ENCODE results near the gene HSP90B1.

HSP90B1 gene

GRCh38 chr12:103930787-103931735 lies 851 bp downstream of the HSP90B1 start:
- peak; percentile 38 for DNase-seq

- DNase-seq = no peak
Measured at GRCh38 chr12:103933237-103933636, 3.0 kb downstream of the HSP90B1 start.

- no peak for DNase-seq
Measured at GRCh38 chr12:103936679-103937078, 6.5 kb downstream of the HSP90B1 start.

- no peak for DNase-seq
Measured at GRCh38 chr12:103944964-103945363, 14.8 kb downstream of the HSP90B1 start.

- DNase-seq = no peak
Measured at GRCh38 chr12:103947871-103948555, 17.8 kb downstream of the HSP90B1 start.

- DNase-seq = no peak
Measured at GRCh38 chr12:103948746-103949406, 18.7 kb downstream of the HSP90B1 start.

GRCh38 chr12:103952497-103952896 lies 22.3 kb downstream of the HSP90B1 start:
- no peak for DNase-seq

DNA sequence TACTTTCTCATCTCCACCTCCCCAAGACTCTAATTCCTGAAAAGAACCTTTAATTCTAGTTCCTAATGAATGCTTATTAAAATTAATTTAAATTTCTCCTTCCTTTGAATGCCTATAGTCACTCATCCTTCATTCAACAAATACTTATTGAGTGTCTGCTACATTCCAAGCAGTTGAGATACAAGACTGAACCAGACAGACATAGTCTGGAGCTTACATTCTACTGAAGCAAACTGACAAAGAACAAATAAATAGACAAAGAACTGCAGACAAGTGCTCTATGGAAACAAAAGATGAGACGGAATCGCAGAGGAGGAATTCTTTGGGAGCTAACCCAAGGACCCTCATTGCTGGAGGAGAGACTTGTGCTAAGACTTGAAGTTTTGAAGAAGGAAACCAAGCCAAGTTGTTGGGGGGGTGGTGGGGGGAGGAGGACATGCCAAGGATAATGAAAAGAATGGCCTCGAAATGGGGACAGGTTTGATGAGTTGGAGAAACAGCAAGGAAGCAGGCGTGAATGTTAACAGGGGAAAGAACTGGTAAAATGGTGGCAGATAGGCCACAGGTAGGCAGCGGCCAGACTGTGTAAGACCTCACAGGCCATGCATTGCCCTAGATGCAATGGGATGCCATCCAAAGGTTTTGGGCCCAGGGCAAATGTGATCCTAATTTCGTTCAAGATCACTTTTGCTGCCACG lies 25.8 kb downstream of the HSP90B1 start:
- DNase-seq = no peak

DNA sequence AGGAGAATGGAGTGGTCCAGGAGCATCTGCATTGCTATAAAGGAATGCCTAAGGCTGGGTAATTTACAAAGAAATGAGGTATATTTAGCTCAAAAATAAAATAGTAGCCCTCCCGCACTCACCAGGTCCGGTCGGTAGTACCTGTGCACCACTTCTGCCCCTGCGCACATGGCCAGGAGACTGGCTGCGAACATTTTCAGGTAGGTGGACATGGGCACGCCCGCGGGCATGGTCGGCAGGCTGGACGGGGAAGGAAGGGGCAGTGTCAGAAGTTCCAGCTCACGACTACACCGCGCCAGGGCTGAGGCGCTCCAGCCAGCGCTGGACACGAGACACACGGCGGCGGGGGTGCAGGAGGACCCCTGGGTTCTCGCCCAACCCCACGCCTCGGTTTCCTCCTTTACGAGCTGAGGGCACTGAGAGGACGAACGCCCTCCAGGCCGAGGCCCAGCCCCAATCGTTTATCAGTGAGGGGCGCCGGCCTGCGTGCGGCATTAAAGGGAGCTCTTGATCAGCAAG lies 26.4 kb downstream of the HSP90B1 start:
- DNase-seq = no peak

DNA sequence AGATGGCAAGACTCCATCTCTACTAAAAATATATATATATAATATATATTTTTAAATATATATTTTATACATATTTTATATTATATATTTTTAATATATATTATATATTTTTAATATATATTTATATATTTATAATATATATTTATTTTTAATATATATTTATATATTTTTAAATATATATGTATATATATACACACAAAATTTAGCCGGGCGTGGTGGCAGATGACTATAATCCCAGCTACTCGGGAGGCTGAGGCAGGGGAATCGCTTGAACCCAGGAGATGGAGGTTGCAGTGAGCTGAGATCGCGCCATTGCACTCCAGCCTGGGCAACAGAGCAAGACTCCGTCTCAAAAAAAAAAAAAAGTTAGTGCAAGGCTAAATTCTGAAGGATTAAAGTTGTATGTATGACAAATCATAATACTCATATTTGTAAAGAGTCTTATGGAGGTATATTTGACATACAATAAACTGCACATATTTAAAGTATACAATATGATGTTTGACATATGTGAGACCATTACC lies 27.7 kb downstream of the HSP90B1 start:
- DNase-seq = no peak

DNA sequence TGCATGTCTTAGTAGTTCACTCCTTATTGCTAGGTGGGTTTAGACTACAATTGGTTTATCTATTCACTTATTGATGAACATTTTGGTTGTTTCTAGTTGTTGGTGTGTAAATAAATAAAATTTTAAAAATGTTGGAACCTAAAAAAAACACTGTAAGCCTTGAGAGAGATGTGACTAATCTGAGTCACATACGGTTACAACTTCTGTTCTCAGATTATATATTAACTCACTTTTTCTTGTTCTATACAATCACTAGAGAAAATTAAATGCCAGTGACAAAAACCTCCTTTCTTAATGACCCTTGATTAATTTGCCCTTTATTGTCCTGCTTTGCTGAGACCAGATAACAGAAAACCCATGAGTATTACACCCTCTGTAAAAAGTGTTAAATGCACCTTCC lies 28.4 kb downstream of the HSP90B1 start:
- no peak for DNase-seq

DNA sequence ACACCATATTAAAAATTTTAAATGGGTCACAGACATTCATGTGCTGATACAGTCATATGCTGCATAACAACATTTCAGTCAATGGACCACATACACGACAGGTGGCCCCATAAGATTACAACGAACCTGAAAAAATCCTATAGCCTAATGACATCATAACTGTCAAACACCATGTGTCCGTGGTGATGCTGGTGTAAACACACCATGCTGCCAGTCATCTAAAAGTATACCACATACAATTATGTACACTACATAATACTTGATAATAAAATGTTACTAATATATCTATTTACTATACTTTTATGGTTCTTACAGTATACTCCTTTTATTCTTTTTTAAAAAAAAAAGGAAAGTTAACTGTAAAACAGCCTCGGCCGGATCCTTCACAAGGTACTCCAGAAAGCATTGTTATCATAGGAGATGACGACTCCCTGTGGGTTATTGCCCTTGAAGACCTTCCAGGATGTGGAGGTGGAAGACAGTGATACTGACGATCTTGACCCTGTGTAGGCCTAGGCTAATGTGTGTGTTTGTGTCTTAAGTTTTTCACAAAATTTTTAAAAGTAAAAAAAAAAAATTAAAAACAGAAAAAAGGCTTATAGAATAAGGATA lies 30.5 kb downstream of the HSP90B1 start:
- DNase-seq = no peak

GRCh38 chr12:103962493-103962892 lies 32.3 kb downstream of the HSP90B1 start:
- DNase-seq = no peak

DNA sequence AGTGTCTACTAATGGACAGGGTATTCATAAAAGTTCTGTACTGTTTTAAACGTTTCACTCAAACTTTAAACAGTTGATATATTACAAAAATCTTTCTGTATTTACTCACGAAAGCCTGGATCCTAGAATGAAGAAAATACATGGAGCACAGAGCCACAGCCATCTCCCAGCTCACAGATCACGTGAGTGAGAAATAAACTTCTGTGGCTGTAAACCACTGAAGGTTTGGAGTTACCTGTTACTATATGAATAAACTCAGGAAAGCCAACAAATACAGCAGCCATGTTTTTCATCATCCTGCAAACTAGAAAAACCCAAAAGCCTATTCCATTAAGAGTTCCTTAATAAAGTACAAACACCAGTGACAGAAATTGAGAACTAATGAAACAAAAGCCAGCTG lies 34.6 kb downstream of the HSP90B1 start:
- no peak for DNase-seq

DNA sequence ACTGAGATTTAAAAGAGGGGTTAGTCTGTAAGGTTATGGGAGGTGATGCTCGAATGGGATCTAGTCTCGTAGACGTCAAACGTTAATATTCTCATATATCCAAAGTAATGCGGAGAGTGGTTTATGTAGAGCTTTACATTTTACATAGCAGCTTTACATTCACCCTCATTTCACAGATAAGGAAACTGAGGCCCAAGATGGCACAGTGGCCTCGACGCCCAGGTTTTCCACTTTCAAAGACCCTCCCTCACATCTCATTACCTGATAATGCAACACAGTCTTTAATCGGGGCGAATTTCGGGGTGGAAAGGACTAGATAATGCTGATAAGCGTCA lies 35.0 kb downstream of the HSP90B1 start:
- no peak for DNase-seq

- peak; percentile 99 for DNase-seq
Measured at GRCh38 chr12:103965590-103966504, 35.6 kb downstream of the HSP90B1 start, which contains the start of gene TDG. Gene TDG (plus strand): TSS chr12:103965872. CDS start chr12:103966038, 166 bp downstream.

GRCh38 chr12:103966736-103967135 lies 36.5 kb downstream of the HSP90B1 start:
- DNase-seq = no peak

DNA sequence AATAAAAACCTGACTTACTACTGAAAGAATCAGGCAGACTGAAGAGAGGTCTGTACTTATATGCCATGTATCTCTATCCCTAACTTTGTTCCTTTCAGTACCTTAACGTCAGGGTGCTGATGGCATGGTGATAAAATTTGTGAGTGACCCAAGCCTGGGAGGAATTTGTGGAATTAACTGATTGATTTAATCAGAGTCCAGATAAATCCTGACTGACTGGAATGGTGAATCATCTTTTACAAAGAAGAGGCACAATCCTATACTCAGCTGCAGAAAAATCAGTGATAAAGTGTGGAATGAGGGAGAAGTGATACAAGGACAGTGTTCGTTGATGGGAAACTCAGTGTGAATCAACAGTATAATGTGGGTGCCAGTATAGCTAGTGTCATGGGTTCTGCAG lies 39.2 kb downstream of the HSP90B1 start:
- DNase-seq = no peak

GRCh38 chr12:103973909-103974308 lies 43.7 kb downstream of the HSP90B1 start:
- no peak for DNase-seq

GRCh38 chr12:103975368-103975767 lies 45.2 kb downstream of the HSP90B1 start:
- DNase-seq = no peak
